Endothelial cell of umbilical vein (primary cell): ENCODE data around the gene GJC3. TPM values are rescaled to one million over a fixed set of nuclear protein-coding genes. Genes with fewer than 3 reads are reported as not detected.

ENCODE experiments used
- BruUV-seq: library from RNA; stranded (reverse); fragments of 400-500 nt; replicated peaks from 2 replicates; lab custom pipeline; 2021; lab: Mats Ljungman, UMichigan
- CTCF ChIA-PET: fragments of 300-600, 350-600 bp; sonication (Branson Sonifier 250); formaldehyde crosslinking; loops from one replicate; lab custom pipeline; 2021; ENCODE audit warnings: antibody characterized with exemption, inconsistent platforms; lab: Charles Lee
- POLR2A ChIA-PET: fragments of 300-600, 350-600 bp; sonication (Branson Sonifier 250); formaldehyde crosslinking; loops from one replicate; lab custom pipeline; 2021; ENCODE audit warnings: antibody characterized with exemption, inconsistent platforms; lab: Charles Lee
- DNase-seq: peaks from one replicate; pipeline ENCODE4 v3.0.0-alpha.2; 2011; ENCODE audit warnings: low read depth, low spot score
- FAIRE-seq: peaks from 2 replicates; lab custom pipeline; 2011; peaks lifted over from hg19 to GRCh38; lab: Jason Lieb, UNC
- H2AFZ ChIP-seq: 2 replicates; pipeline ENCODE4 v1.6.0; 2012; ENCODE audit warnings: low read depth, low read length, control low read depth, inconsistent platforms
- H3K27ac ChIP-seq: 2 replicates; pipeline ENCODE4 v1.5.1; 2011; ENCODE audit warnings: low read depth, mild to moderate bottlenecking, control low read depth, low read length, moderate library complexity; ENCODE audit not compliant: insufficient read depth
- H3K27me3 ChIP-seq, 2 experiments: 2 replicates each; pipeline versions ENCODE4 v1.6.0 to v1.6.1; 2011; ENCODE audit warnings: low read length in 2 of 2, mixed read lengths in 1 of 2; ENCODE audit not compliant: control insufficient read depth in 2 of 2, insufficient read depth in 2 of 2
- H3K36me3 ChIP-seq, 2 experiments: 2 replicates in 1 of 2; 3 replicates in 1 of 2; pipeline ENCODE4 v1.5.1; 2011; ENCODE audit warnings: low read length in 2 of 2, mild to moderate bottlenecking in 1 of 2, moderate library complexity in 1 of 2; ENCODE audit not compliant: control insufficient read depth in 2 of 2, insufficient read depth in 2 of 2; ENCODE audit errors: extremely low read depth in 1 of 2
- H3K4me1 ChIP-seq: 3 replicates; pipeline ENCODE4 v1.5.1; 2011; ENCODE audit warnings: mild to moderate bottlenecking, low read length; ENCODE audit not compliant: control insufficient read depth, insufficient read depth; ENCODE audit errors: extremely low read depth
- H3K4me2 ChIP-seq: 2 replicates; pipeline ENCODE4 v1.6.1; 2011; ENCODE audit warnings: low read length, control low read depth, mixed read lengths; ENCODE audit not compliant: insufficient read depth
- H3K4me3 ChIP-seq, 3 experiments: fragments of 200-600 bp in 1 of 3; sonication (generic), shearing (Covaris generic) in 1 of 3; replicated peaks in 1 of 3; 2 replicates each; pipeline ENCODE4 v1.5.1; 2011 to 2016; ENCODE audit warnings: control low read depth in 3 of 3, low read length in 3 of 3, mild to moderate bottlenecking in 2 of 3, inconsistent platforms in 1 of 3, low read depth in 1 of 3, moderate library complexity in 1 of 3; ENCODE audit not compliant: insufficient read depth in 1 of 3
- H3K79me2 ChIP-seq: 2 replicates; pipeline ENCODE4 v1.6.0; 2012; ENCODE audit warnings: low read length, inconsistent platforms; ENCODE audit not compliant: control insufficient read depth, insufficient read depth
- H3K9ac ChIP-seq: replicated peaks from 2 replicates; pipeline ENCODE3; 2011; ENCODE audit warnings: low read length, control low read depth; ENCODE audit not compliant: insufficient read depth; ENCODE audit errors: extremely low read depth
- H3K9me1 ChIP-seq: replicated peaks from 3 replicates; pipeline ENCODE4 v1.6.0; 2011; ENCODE audit warnings: mild to moderate bottlenecking, low read length; ENCODE audit not compliant: control insufficient read depth, insufficient read depth; ENCODE audit errors: extremely low read depth
- H3K9me3 ChIP-seq: replicated peaks from 2 replicates; pipeline ENCODE4 v1.5.1; 2012; ENCODE audit warnings: low read length, inconsistent platforms; ENCODE audit not compliant: control insufficient read depth, insufficient read depth
- H4K20me1 ChIP-seq: replicated peaks from 2 replicates; pipeline ENCODE3; 2011; ENCODE audit warnings: mild to moderate bottlenecking, low read length; ENCODE audit not compliant: control insufficient read depth, insufficient read depth; ENCODE audit errors: extremely low read depth
- CTCF ChIP-seq, 2 donors: IDR thresholded peaks; 1 replicate in 1 of 2; 2 replicates in 1 of 2; pipeline ENCODE4 v1.5.1; 2011; ENCODE audit warnings: low read length in 2 of 2, mild to moderate bottlenecking in 2 of 2, moderate library complexity in 2 of 2, control low read depth in 1 of 2, inconsistent platforms in 1 of 2, low read depth in 1 of 2; ENCODE audit not compliant: insufficient read depth in 1 of 2; ENCODE audit errors: extremely low read depth in 1 of 2
- EZH2 ChIP-seq: IDR thresholded peaks from 2 replicates; pipeline ENCODE4 v1.6.1; 2012; ENCODE audit warnings: borderline replicate concordance, low read depth, mild to moderate bottlenecking, moderate library complexity, low read length, inconsistent platforms; ENCODE audit not compliant: severe bottlenecking
- FOS ChIP-seq: IDR thresholded peaks from 2 replicates; pipeline ENCODE4 v1.6.1; 2011; ENCODE audit warnings: mild to moderate bottlenecking, low read length, moderate library complexity, borderline replicate concordance; ENCODE audit not compliant: insufficient read depth
- GATA2 ChIP-seq: IDR thresholded peaks from 2 replicates; pipeline ENCODE4 v1.7.0; 2011; ENCODE audit warnings: low read depth, mild to moderate bottlenecking, moderate library complexity, mixed read lengths, low read length; ENCODE audit not compliant: insufficient read length, insufficient read depth
- JUN ChIP-seq: IDR thresholded peaks from 2 replicates; pipeline ENCODE4 v1.6.1; 2011; ENCODE audit warnings: borderline replicate concordance, low read depth; ENCODE audit not compliant: insufficient read length, insufficient read depth
- MAX ChIP-seq: IDR thresholded peaks from 2 replicates; pipeline ENCODE4 v1.6.1; 2011; ENCODE audit not compliant: insufficient read depth, insufficient read length
- MYC ChIP-seq: IDR thresholded peaks from one replicate; pipeline ENCODE4 v1.6.1; 2011; ENCODE audit warnings: mild to moderate bottlenecking, low read depth, low read length
- POLR2A ChIP-seq: IDR thresholded peaks from 2 replicates; pipeline ENCODE4 v1.6.1; 2012; ENCODE audit warnings: low read depth, mild to moderate bottlenecking, control low read depth, low read length
- POLR2AphosphoS5 ChIP-seq: IDR thresholded peaks from 2 replicates; pipeline ENCODE4 v1.6.1; 2012; ENCODE audit warnings: low read depth, mild to moderate bottlenecking, control low read depth, low read length, moderate library complexity; ENCODE audit not compliant: insufficient read depth
- dilution Hi-C: fragments of 300-500 bp; cut with MboI; formaldehyde crosslinking; loops from one replicate; pipeline ENCODE4 v1.15.0; 2019; ENCODE audit warnings: low sequenced_read_pairs; ENCODE audit not compliant: extremely low pct_ligation_motif_present
- intact Hi-C: fragments of 100-400 bp; cut with micrococcal nuclease; formaldehyde crosslinking; loops from one replicate; pipeline ENCODE4 v1.10.0; 2022
- polyA plus RNA-seq, 4 experiments: library from polyadenylated mRNA; depleted of rRNA in 3 of 4; stranded (reverse) in 3 of 4; unstranded in 1 of 4; fragments of >200 nt; gene quantifications; 2 replicates each; pipeline versions ENCODE4 v1.2.1 to v1.2.3, GENCODE V29; 2011 to 2012; ENCODE audit warnings: missing spikeins in 1 of 4
- total RNA-seq: library from RNA; stranded (reverse); gene quantifications from 2 replicates; pipeline ENCODE4 v1.2.3, GENCODE V29; 2021

GJC3 gene
- total and polyA plus RNA-seq, 2 donors (not counting 3 experiments of a cell fraction or from before 2014, with no cell fraction given) = 0.28 TPM; not detected in 1

- no peaks in the 10 kb centered on the region for H3K27me3 ChIP-seq
- H3K79me2 ChIP-seq = no peaks in the 10 kb centered on the region
- H3K9ac ChIP-seq = no peak overlapping the region
- H3K4me2 ChIP-seq = no peak overlapping the region
- no peaks in the 10 kb centered on the region for H3K9me1 ChIP-seq
- intact Hi-C loops = no loop called here
- ChIA-PET CTCF (no interaction called here), POLR2A (no interaction called here)
- H3K9me3 ChIP-seq = no peaks in the 10 kb centered on the region
- no peaks in the 10 kb centered on the region for H4K20me1 ChIP-seq
- H3K4me3 ChIP-seq = no peak overlapping the region
- BruUV-seq = no TSS peak
- TF ChIP-seq JUN = no peak
- no peak for TF ChIP-seq FOS
- no peak for TF ChIP-seq MYC
- no peak for TF ChIP-seq POLR2AphosphoS5
- no peak for TF ChIP-seq CTCF (IDR thresholded peaks at IDR 0.05; ENCODE audit: extremely low read depth in 1 of 2, insufficient read depth in 1 of 2, low read depth in 1 of 2, low read length in 2 of 2)
- no peak for TF ChIP-seq MAX
- TF ChIP-seq GATA2 = no peak
- no peak for TF ChIP-seq EZH2
- no peak for TF ChIP-seq POLR2A
- dilution Hi-C loops = no loop called here
- no peak for DNase-seq
- H3K36me3 ChIP-seq = no peaks in the 10 kb centered on the region
- H2AFZ ChIP-seq = no peak overlapping the region
- no peak overlapping the region for H3K27ac ChIP-seq
- FAIRE-seq = no peak
- no peaks in the 10 kb centered on the region for H3K4me1 ChIP-seq
These were observed 48.0 kb downstream of the GJC3 start for GRCh38 chr7:99881370-99881769.
